NCI-H510A treated with DMSO at 0.1 percent for 48 hours (cell line): ENCODE data around the gene ZNF462.
"Not testable (repeated sequence)": the region's sequence is repeated elsewhere in the genome, so short reads cannot be mapped to it uniquely, and the experiment has no call there.

Experiments used
- DNase-seq: peaks from one replicate; lab custom pipeline; 2025; lab: John Stamatoyannopoulos, UW

ZNF462 gene

GRCh38 chr9:106962122-106962521 is 99.2 kb downstream of the ZNF462 start:
- no peak for DNase-seq

DNA sequence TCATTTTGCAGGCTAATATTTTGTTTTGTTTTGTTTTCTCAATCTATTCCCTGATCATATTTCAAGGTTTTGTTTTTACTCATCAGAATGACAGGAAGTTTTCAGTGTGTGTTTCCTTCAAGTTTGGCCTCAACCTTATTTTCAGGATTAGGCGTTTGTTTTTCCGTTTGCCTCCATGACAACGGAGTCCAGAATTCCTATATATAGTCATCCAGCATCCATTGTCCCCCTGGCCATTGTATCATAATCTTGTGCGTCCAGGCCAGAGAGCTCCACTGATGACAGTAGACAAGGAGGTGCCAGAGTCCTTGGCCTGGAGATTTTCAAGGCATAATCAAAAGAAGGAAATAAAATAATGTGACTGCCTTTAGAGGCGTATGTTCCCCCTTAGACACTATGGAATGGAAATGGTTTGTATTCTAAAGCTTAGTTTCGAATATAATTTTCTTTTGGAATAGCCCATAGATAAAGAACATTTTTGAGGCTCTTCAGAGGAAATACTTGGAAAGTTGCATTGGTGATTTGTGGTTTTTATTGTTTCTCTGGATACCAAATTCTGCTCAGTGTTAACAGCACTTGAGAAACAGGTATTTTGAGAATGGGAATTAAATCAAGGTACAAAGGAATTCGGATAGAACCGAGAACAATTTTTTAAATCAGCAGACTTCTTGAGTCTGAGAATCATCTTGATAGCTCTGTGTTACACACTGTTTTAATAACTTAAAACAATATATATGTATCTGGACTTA is 99.8 kb downstream of the ZNF462 start:
- no peak for DNase-seq

- DNase-seq = no peak
Observed at GRCh38 chr9:106963684-106964083, 100.7 kb downstream of the ZNF462 start.

GRCh38 chr9:106964329-106964728 is 101.4 kb downstream of the ZNF462 start:
- no peak for DNase-seq

- DNase-seq = no peak
Observed at GRCh38 chr9:106964822-106965525, 102.0 kb downstream of the ZNF462 start.

DNA sequence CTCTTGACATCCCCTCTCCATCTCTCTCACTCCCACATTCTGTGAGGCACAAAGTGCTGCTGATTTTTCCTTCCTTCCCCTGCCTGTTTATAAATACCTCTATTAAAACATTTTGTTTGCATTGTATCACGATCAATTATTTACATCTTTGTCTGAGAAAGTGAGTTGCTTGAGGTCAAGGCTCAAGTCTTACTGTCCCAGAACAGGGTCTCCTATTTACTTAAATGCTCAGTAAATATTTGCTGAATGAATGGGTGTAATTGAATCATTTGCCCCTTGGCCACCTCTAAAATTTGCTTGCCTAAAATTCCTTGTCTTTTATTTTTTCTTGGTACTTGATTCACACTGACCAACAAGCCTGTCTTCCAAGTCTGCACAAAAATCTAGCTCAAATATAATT is 103.5 kb downstream of the ZNF462 start:
- DNase-seq = no peak

DNA sequence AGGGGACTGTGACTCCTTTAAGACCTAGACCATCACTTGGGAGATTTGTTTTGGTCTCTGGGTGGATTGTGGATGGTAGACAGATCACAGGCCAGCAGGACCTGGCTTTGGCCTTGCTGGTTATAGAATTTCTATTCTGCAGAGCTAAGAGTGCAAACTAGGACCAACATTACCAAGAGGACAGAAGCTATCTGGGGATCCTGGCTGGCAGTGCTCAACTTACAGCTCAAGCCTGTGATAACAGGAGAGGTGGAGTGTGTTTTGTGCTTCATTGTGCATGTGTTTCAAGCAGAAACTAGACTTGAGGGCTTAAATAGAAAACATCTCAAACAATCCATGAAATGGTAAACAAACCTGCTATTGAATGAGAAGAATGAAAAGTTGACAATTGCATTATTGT is 106.7 kb downstream of the ZNF462 start:
- DNase-seq = peak; percentile 14

- no peak for DNase-seq
Observed at GRCh38 chr9:106970219-106970975, 107.4 kb downstream of the ZNF462 start.

DNA sequence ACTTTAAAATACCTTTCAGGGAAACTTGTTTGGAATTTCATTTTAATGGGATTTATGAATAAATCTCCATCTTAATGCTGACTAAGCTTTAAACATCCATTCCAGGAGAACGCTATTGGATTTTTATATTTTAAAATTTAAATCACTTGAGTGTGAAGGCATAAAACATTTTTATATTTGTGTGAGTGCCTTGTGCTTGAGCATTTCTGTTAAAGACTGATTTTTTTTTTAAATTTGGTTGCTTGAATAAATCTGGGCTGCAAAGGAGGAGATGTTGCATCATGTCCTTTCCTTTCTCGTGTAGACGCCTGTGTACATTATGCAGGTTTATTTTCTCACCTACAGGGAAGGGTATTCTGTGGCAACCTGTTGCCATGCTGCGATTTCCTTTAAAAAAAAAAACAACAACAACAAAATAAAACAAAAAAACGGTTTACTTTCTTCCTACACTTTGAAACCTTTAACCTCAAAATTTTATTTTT is 108.1 kb downstream of the ZNF462 start:
- no peak for DNase-seq

DNA sequence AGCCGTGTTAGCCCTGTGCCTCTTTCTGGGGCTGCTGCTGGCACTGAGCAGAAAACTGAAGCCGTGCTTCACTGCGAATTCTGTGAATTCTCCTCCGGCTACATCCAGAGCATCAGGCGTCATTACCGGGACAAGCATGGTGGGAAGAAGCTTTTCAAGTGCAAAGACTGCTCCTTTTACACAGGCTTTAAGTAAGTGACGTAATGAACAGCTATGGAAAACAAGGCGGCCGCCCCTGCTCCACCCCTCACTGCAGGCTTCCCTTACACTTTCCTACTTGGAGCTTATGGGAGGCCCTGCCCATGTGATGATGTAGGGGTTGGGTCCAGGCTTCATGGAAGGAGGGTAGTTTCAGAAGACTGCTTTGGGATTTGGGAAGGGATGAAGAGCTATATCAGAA is 109.1 kb downstream of the ZNF462 start:
- DNase-seq = no peak

DNA sequence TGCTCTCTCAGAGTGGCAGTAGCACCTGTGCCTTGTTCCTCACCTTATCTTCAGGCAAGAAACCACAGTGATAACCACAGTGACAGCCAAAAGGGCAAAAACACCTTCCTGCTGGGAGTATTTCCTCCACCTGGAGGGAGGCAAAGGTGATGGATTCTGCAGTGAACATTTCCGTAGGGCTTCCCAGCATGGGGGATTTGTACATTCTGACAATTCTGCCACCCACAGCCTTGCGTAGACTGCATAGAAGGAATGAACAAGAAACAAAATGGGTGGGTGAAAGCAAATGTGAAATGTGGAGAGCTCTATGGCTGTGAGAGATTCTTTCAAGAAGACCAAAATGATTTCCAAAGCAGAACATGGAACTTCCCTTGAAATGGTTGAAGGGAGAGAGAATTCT is 111.4 kb downstream of the ZNF462 start:
- DNase-seq = no peak

GRCh38 chr9:106976772-106977171 is 113.8 kb downstream of the ZNF462 start:
- DNase-seq = no peak

- no peak for DNase-seq
Observed at GRCh38 chr9:106980551-106981101, 117.7 kb downstream of the ZNF462 start.

GRCh38 chr9:106981396-106982287 is 118.7 kb downstream of the ZNF462 start:
- DNase-seq = no peak

DNA sequence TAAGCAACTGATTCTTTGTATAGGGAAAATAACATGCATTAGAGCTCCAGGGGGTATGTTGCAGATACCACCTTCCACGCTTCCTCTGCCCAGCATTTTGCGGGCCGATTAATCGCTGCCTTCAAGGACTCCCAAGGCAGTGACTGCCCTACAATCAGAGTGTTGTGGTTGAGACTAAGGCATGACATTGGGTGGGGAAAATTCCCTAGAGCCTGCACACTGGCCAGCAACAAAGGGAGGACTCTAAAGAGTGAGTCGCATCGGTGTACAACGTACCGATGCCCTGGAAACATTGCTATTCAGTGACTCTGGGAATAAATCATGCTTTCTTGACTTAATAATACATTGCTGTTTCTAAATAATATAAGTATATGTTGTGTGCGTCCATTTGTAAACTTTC is 119.7 kb downstream of the ZNF462 start:
- DNase-seq = no peak

GRCh38 chr9:106983346-106983745 is 120.4 kb downstream of the ZNF462 start:
- no peak for DNase-seq

DNA sequence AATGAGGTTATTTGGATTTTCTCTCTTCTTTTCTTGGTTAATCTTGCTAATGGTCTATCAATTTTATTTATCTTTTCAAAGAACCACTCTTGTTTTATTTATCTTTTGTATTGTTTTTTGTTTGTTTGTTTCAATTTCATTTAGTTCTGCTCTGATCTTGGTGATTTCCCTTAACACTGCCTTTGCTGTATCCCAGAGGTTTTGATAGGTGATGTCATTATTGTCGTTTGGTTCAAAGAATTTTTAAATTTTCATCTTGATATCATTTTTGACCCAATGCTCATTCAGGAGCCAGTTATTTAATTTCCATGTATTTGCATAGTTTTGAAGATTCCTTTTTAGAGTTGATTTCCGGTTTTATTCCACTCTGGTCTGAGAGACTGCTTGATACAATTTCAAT is 126.9 kb downstream of the ZNF462 start:
- not testable (repeated sequence) for DNase-seq

- DNase-seq = no peak
Observed at GRCh38 chr9:106992186-106992585, 129.2 kb downstream of the ZNF462 start.

- no peak for DNase-seq
Observed at GRCh38 chr9:106993603-106994002, 130.6 kb downstream of the ZNF462 start.

DNA sequence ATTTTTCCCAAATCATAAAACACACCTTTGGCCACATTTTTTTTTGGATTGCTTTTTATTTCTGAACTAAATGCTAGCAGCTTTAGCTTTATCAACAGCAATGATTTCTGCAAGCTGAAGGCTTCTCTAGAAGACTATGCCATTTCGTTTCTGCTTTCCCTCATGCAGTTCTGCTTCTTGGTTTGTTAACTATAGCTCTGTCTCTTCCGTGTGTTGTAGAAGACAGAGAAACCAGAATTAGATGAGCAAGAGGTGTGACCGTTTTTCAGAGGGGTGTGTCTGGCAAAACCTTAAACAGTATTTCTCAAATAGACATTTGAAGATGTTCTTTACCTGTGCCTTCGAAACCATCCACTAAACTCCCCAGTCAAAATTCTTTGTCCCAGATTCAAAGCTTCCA is 131.5 kb downstream of the ZNF462 start:
- no peak for DNase-seq

GRCh38 chr9:107000218-107000617 is 137.3 kb downstream of the ZNF462 start:
- DNase-seq = no peak
